ENCODE data around the gene MLLT10.

The MLLT10 gene

GRCh38 chr10:21502348-21502740 is 31.7 kb upstream of the MLLT10 start:
- TF ChIP-seq CTCF (IDR thresholded peaks at IDR 0.05; ENCODE audit: low read length): no peak
- no peak for TF ChIP-seq EZH2 (IDR thresholded peaks at IDR 0.05; ENCODE audit: borderline replicate concordance, low read length)
- Histone ChIP-seq H3K27me3 (ENCODE audit: insufficient read depth, low read length) (peaks cover 4% of the 10 kb centered on the region; the same call in 1 of the 2 replicates), H3K4me1 (ENCODE audit: insufficient read depth, low read length, severe bottlenecking) (peaks cover under 1% of the 10 kb centered on the region)

GRCh38 chr10:21503542-21503941 is 30.5 kb upstream of the MLLT10 start:
- no peak overlapping the region for H3K4me2 ChIP-seq (ENCODE audit: low read length)
- H3K9me3 ChIP-seq (ENCODE audit: low read length): no peaks in the 10 kb centered on the region
- H3K4me3 ChIP-seq (ENCODE audit: low read depth, low read length, poor library complexity, severe bottlenecking): no peak overlapping the region
- H3K27ac ChIP-seq (ENCODE audit: low read depth, low read length, poor library complexity, severe bottlenecking): no peak overlapping the region
- no peaks in the 10 kb centered on the region for H3K79me2 ChIP-seq (ENCODE audit: insufficient read depth, low read length)
- no peak overlapping the region for H3K9ac ChIP-seq (ENCODE audit: low read length)
- H3F3A ChIP-seq (ENCODE audit: insufficient read depth, low read length): peaks cover 2% of the 10 kb centered on the region; the same call in 1 of the 2 replicates
- no peak for TF ChIP-seq EZH2 (IDR thresholded peaks at IDR 0.05; ENCODE audit: borderline replicate concordance, low read length)
- TF ChIP-seq CTCF (IDR thresholded peaks at IDR 0.05; ENCODE audit: low read length): no peak
- H2AFZ ChIP-seq (ENCODE audit: low read length): no peak overlapping the region
- no peaks in the 10 kb centered on the region for H4K20me1 ChIP-seq (ENCODE audit: insufficient read depth, low read length)
- no peaks in the 10 kb centered on the region for H3K36me3 ChIP-seq (ENCODE audit: insufficient read depth, low read length)
- no peaks in the 10 kb centered on the region for H3K4me1 ChIP-seq (ENCODE audit: insufficient read depth, low read length, severe bottlenecking)
- H3K9me2 ChIP-seq (ENCODE audit: low read depth, low read length): no peaks in the 10 kb centered on the region
- H3K27me3 ChIP-seq (ENCODE audit: insufficient read depth, low read length): peaks cover 4% of the 10 kb centered on the region; the same call in 1 of the 2 replicates

More at GRCh38 chr10:21502348-21502740, 31.7 kb upstream of the MLLT10 start:
- no peaks in the 10 kb centered on the region for H4K20me1 ChIP-seq (ENCODE audit: insufficient read depth, low read length)
- H3K36me3 ChIP-seq (ENCODE audit: insufficient read depth, low read length): no peaks in the 10 kb centered on the region
- H3K9me3 ChIP-seq (ENCODE audit: low read length): no peaks in the 10 kb centered on the region
- no peak overlapping the region for H3K4me3 ChIP-seq (ENCODE audit: low read depth, low read length, poor library complexity, severe bottlenecking)
- H3K27ac ChIP-seq (ENCODE audit: low read depth, low read length, poor library complexity, severe bottlenecking): no peak overlapping the region
- H3F3A ChIP-seq (ENCODE audit: insufficient read depth, low read length): peaks cover 3% of the 10 kb centered on the region; the same call in 1 of the 2 replicates
- H3K9me2 ChIP-seq (ENCODE audit: low read depth, low read length): no peaks in the 10 kb centered on the region
- H3K4me2 ChIP-seq (ENCODE audit: low read length): no peak overlapping the region
- no peak overlapping the region for H3K9ac ChIP-seq (ENCODE audit: low read length)
- H2AFZ ChIP-seq (ENCODE audit: low read length): no peak overlapping the region
- H3K79me2 ChIP-seq (ENCODE audit: insufficient read depth, low read length): no peaks in the 10 kb centered on the region

GRCh38 chr10:21505711-21506278 is 28.2 kb upstream of the MLLT10 start:
- Histone ChIP-seq H3K9me2 (ENCODE audit: low read depth, low read length) (no peaks in the 10 kb centered on the region), H3K27ac (ENCODE audit: low read depth, low read length, poor library complexity, severe bottlenecking) (no peak overlapping the region), H3K9ac (ENCODE audit: low read length) (no peak overlapping the region), H3K9me3 (ENCODE audit: low read length) (no peaks in the 10 kb centered on the region), H3K79me2 (ENCODE audit: insufficient read depth, low read length) (no peaks in the 10 kb centered on the region), H3F3A (ENCODE audit: insufficient read depth, low read length) (no peaks in the 10 kb centered on the region; the same call in 1 of the 2 replicates), H3K4me3 (ENCODE audit: low read depth, low read length, poor library complexity, severe bottlenecking) (no peak overlapping the region), H3K27me3 (ENCODE audit: insufficient read depth, low read length) (peaks cover 4% of the 10 kb centered on the region; the same call in 1 of the 2 replicates), H3K4me2 (ENCODE audit: low read length) (no peak overlapping the region), H3K4me1 (ENCODE audit: insufficient read depth, low read length, severe bottlenecking) (no peaks in the 10 kb centered on the region), H2AFZ (ENCODE audit: low read length) (no peak overlapping the region), H3K36me3 (ENCODE audit: insufficient read depth, low read length) (no peaks in the 10 kb centered on the region), H4K20me1 (ENCODE audit: insufficient read depth, low read length) (no peaks in the 10 kb centered on the region)
- TF ChIP-seq CTCF (IDR thresholded peaks at IDR 0.05; ENCODE audit: low read length) (no peak), EZH2 (IDR thresholded peaks at IDR 0.05; ENCODE audit: borderline replicate concordance, low read length) (no peak)
